Suprapubic skin (tissue), 4 donors: Measurements from ENCODE around the gene GSTK1.

Experiments
- EP300 ChIP-seq: sonication (generic); formaldehyde crosslinking; IDR thresholded peaks from one replicate; pipeline ENCODE4 v1.6.1; 2017; ENCODE audit warnings: antibody characterized with exemption
- POLR2A ChIP-seq, 2 donors: fragments of 450-650 bp; IDR thresholded peaks; one replicate each; pipeline ENCODE4 v1.6.1; 2017; ENCODE audit warnings: antibody characterized with exemption in 2 of 2, mild to moderate bottlenecking in 2 of 2, moderate library complexity in 2 of 2
- POLR2AphosphoS5 ChIP-seq, 3 donors: sonication (generic); formaldehyde crosslinking; IDR thresholded peaks; one replicate each; pipeline ENCODE4 v1.6.1; 2017; ENCODE audit warnings: antibody characterized with exemption in 3 of 3
- TF ChIP-seq, protein P1 (sequence below), 2 donors: fragments of 200-600 bp in 1 of 2; fragments of 450-650 bp in 1 of 2; sonication (generic) in 1 of 2; IDR thresholded peaks; one replicate each; pipeline ENCODE4 v1.5.1; 2016 to 2019; ENCODE audit warnings: antibody characterized with exemption in 2 of 2, mild to moderate bottlenecking in 1 of 2, moderate library complexity in 1 of 2

DNA sequence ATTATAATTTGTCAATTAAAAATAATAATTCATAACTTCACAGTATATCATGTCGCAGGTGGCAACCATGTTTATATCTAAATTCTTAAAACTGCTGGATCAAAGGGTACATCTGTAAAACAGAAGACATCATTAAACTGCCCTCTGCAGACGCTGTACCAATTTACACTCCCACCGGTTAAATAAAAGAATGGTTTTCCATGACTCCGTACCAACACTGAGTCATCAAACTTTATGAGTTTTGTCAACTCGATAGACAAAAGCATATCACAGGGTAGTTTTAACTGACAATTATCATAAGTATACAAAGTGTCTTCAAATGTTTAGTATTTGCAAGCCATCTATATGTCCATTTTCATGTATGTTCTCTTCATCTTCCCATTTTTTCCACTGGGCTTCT lies 5.7 kb upstream of the GSTK1 start:
- TF ChIP-seq, protein P1, sequence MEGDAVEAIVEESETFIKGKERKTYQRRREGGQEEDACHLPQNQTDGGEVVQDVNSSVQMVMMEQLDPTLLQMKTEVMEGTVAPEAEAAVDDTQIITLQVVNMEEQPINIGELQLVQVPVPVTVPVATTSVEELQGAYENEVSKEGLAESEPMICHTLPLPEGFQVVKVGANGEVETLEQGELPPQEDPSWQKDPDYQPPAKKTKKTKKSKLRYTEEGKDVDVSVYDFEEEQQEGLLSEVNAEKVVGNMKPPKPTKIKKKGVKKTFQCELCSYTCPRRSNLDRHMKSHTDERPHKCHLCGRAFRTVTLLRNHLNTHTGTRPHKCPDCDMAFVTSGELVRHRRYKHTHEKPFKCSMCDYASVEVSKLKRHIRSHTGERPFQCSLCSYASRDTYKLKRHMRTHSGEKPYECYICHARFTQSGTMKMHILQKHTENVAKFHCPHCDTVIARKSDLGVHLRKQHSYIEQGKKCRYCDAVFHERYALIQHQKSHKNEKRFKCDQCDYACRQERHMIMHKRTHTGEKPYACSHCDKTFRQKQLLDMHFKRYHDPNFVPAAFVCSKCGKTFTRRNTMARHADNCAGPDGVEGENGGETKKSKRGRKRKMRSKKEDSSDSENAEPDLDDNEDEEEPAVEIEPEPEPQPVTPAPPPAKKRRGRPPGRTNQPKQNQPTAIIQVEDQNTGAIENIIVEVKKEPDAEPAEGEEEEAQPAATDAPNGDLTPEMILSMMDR (IDR thresholded peaks at IDR 0.05) = no peak
- TF ChIP-seq POLR2AphosphoS5 (IDR thresholded peaks at IDR 0.05) = no peak
- TF ChIP-seq POLR2A (IDR thresholded peaks at IDR 0.05) = no peak
- no peak for TF ChIP-seq EP300
